GM20431 (cell line): ENCODE data around the gene ELOVL5.
"Not testable (repeated sequence)": the region's sequence is repeated elsewhere in the genome, so short reads cannot be mapped to it uniquely, and the experiment has no call there.

Experiments used
- in situ Hi-C: fragments of 300-500 bp; cut with MseI, MboI; formaldehyde crosslinking; loops from one replicate; pipeline ENCODE4 v1.15.0; 2020; ENCODE audit warnings: low sequenced_read_pairs; ENCODE audit not compliant: unreplicated experiment

The ELOVL5 gene

DNA sequence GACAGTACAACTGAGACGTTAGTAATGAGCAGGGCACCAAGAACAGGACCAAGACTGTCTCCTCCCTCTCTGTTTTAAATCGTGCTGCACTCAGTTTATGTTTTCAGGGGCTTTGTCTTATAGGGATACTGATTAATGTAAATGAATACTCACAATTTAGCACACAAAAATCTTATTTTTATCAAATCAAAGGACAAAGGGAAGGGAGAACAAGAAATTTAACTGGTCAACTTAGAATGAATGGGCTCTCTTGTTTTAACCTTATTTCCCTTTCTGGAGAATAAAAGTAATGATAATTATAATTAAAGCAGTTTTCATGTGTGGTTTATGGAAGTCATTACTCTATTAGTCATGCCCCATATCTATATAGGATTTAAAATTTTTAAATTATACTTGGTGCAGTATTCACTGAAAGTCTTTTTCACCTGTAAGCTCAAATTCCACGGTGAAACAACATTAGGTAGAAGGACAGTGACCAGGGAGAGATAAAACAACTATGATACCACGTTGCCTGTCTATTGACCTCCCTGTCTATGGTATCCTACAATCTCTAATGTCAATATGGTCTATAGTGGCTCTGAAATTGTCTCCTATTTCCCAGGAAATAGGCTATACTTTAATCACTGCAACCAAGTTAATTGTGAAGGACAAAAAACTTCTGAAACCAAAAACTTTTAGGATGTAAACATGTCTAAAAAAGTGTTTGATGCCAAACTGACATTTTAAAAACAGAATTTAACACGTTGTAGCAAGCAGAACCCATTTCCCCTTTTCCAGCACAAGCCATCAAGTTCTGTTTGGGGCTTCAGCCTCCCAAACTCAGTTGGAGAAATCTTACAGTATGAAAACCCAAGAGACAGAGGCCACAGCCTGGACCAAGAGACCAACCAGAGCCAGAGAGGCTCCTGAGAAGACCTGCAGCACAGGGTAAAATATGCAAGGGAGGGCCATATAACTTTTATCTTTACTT is 15.0 kb downstream of the ELOVL5 start:
- in situ Hi-C loops, result no loop called here

DNA sequence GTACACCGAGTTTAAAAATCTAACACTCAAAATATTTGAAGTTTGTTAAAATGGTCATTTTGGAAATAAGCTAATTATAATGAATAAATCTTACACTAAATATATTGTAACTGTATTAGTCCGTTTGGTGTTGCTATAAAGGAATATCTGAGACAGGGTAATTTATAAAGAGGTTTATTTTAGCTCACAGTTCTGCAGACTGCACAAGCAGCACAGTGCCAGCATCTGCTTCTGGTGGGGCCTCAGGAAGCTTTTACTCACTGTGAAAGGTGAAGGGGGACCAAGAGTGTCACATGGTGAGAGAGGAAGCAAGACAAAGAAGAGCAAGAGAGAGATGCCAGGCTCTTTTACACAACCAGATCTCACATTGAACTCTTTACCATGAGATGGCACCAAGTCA is 17.1 kb downstream of the ELOVL5 start:
- in situ Hi-C loops, result no loop called here

DNA sequence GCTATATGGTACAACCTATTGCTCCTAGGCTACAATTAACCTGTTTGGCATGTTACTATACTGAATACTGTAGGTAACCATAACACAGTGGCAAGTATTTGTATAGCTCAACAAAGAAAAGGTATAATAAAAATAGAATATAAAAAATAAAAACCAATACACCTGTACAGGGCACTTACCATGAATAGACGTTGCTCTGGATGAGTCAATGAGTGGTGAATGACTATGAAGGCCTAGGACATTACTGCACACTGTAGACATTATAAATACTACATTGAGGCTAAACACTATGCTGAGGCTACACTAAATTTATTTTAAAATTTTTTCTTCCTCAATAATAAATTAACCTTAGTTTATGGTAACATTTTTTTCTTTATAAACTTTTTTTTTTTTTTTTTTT is 18.6 kb downstream of the ELOVL5 start:
- in situ Hi-C loops, result no loop called here

DNA sequence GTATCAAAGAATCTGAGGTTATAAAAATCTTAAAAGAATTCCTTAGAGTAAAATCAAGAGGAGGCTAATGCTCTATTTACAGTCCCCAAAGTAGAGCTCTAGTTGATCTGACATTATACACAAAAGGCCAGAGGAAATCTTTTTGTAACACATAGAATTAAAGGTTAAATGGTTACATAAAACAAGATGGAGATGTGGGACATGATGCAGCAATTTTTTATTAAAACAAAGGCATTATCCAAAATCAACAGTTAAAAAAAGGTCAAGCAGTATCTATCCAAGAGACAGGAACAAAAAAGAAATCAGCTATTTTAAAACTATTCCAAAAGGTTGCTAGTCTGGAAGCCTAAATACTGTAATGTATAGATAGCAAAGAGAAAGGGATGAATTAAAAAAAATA is 20.4 kb downstream of the ELOVL5 start:
- in situ Hi-C loops, result no loop called here

DNA sequence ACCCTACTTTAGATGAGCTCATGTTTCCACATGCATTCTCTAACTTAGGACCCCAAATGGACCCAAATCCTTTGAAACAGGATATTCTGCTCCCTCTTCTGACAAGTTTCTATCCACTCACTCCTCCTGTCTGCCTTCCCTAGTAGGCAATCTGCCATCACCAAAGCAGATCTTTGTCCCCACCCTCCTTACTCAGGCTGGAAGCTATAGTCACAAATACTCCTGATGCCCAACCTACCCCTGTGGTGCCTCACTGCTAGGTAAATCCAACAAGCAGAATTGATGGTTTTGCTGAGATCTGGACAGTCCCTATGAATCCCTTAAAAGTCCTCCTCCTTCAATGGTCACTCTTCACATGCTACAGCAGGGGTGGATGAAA is 21.7 kb downstream of the ELOVL5 start:
- in situ Hi-C loops, result no loop called here

DNA sequence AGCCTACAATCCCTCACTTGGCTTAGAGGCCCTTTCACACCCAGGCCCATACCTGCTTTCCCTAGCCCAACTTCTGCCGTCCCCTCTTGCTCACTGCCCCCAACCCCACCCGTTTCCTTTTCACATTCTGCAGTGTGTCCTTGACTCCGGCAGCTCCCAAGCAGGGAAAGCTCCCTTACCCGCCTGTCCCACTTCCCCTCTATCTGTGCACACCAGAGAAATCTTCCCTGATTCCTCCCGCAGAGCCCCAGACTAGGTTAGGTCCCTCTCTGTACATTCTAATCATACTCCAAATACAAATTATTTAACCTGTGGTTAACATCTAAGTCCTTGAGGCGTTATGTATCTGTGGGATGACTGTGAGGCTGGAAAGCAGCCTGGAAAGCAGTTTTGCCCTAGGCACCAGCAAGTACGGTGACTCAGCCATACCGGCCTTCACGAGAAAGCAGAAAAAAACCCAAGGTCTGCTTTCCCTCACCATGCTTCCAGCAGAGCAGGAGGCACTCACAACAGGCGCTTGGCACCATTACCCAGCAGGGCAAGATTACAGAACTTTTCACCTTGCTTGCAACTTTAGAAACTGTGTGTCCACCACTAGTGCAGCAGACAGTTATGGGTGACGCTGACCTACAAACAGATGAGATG is 22.3 kb downstream of the ELOVL5 start:
- in situ Hi-C loops, result no loop called here

DNA sequence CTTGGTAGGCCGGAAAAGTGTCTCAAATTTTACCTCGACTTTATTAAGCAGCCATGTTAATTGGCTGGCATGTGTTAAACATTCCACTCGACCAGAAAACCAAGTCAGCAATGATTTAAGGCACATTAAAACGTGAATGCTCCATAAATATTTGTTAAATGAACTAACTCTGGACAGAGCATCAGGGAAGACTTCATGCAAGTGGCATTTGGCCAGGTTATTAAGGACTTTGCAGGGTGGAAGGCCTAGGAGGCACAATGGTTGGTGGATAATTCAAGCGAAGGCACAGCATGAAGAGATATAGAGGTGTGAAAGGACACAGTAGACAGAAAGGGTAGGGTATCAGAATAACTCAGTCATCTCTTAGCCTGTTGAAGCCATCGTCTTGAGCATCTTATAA is 23.0 kb downstream of the ELOVL5 start:
- in situ Hi-C loops, result no loop called here

DNA sequence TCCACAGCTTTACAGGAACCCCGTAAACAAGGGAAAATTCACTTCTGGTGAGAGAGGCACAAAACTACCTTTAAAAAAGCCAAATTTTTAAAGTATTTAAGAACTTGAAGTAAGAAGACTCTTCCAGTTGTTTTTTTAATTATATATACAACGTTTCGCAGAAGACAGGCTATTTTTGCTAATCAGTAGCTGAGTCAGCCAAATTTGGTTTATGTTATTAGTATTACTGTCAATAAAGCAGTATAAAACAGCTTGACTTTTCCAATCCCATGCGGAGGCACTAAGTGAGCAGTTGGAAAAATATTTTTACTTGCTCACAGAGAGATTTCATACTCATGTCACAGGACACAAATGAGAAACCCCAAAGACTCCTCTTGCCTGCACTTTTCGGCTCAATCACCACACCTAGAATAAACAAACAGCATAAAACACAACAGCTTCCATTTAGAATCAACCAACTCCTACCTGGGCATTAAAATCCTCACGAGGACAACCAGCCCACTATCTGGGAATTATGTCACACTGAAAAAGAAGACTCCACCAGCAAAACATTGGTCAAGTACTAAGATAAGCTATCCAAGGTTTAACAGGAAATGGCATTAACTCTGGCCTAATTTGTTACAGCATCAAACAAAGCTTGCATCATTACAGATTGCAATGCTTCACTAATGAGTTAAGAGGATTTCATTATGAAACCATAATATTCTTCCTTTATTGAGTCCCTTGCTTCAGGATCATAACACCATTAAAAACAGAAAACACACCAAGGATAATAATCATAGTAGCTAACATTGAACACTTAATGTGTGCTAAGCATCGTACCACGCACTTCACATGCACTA is 26.3 kb downstream of the ELOVL5 start:
- in situ Hi-C loops, result no loop called here

DNA sequence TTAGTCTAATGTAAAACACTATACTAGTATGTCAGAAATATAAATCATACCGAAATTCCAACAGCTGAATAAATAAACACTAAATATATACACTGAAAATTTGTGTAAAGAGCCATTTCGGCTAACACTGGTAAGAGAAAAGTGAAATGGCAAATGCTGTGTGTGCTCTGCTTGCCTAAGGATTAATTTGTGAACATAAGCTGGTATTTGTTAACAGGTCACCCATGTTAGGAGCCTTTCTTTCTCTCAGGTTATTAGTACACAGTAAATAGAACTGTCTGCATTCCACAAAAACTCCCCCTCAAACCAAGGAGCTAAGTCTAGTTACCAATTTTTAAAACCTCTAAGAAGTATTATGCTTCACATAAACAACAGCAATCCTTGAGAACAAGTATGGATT is 27.0 kb downstream of the ELOVL5 start:
- in situ Hi-C loops, result no loop called here

DNA sequence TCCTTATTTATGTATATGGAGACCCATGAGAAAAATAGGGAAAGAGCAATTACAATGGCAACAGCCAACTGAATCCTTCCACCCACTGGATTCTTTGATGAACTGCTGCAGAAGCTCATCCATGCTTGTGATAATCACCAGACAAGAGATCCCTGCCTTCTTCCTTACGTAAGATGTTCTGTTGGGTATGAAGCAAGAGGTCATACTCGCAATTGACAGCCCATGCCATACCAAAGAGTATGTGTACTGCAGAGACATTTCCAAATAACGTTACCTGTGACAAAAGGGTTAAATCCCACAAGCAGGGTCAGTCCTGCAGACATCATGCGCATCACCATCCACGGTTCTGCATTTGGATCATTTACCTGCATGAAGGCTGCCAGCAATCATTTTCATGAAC is 27.8 kb downstream of the ELOVL5 start:
- in situ Hi-C loops, result no loop called here

DNA sequence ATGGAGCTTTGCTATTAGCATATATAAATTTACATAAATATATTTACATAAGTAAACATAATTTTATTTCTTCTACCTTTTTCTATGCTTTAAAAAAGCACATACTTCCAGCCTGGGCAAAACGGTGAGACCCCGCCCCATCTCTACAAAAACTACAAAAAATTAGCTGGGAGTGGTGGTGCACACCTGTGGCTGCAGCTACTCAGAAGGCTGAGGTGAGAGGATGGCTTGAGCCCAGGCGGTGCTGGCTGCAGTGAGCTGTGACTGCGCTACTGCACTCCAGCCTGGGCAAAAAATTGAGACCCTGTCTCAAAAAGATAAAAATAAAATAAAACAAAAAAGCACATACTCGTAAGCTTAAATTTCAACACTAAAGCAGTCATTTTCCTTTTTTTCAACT is 30.3 kb downstream of the ELOVL5 start:
- in situ Hi-C loops, result no loop called here

DNA sequence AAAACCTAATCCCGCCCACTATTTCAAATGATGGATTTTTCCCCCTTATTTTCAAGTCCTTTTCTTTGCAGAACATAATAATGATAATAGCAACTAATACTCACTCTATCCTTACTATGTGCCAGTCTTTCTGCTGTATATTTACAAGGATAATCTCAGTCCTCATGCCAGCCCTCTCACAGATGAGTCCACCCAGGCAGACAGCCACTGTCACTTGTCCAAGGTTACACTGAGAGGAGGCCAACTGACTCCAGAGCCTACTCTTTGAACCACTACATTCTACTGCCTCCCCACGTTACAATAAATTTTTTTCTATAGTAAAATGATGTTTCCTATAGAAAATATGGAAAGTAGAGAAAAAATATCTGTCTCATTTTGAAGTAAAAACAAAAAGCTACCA is 30.9 kb downstream of the ELOVL5 start:
- in situ Hi-C loops, result no loop called here

DNA sequence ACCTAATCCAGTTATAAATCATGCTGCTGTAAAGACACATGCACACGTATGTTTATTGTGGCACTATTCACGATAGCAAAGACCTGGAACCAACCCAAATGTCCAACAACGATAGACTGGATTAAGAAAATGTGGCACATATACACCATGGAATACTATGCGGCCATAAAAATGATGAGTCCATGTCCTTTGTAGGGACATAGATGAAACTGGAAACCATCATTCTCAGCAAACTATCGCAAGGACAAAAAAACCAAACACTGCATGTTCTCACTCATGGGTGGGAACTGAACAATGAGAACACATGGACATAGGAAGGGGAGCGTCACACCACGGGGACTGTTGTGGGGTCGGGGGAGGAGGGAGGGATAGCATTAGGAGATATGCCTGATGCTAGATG is 31.5 kb downstream of the ELOVL5 start:
- in situ Hi-C loops, result not testable (repeated sequence)

DNA sequence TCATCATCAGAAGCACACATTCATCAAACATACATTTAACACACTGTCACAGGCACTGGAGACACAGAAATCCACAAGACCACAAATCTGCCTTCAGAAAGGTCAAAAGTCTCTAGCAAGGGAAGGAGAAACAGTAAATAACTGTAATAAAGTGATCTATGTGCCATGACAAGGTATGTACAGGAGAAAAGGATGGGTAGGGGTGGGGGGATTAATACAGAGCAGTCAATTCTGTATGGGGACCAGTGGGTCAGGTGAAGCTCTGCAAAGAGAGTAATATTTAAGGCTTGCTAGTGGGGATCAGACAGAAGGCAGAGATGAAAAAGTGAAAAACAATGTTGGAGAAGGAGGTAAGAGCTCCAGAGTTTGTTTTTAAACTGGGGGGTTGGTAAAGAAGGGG is 32.6 kb downstream of the ELOVL5 start:
- in situ Hi-C loops, result no loop called here

DNA sequence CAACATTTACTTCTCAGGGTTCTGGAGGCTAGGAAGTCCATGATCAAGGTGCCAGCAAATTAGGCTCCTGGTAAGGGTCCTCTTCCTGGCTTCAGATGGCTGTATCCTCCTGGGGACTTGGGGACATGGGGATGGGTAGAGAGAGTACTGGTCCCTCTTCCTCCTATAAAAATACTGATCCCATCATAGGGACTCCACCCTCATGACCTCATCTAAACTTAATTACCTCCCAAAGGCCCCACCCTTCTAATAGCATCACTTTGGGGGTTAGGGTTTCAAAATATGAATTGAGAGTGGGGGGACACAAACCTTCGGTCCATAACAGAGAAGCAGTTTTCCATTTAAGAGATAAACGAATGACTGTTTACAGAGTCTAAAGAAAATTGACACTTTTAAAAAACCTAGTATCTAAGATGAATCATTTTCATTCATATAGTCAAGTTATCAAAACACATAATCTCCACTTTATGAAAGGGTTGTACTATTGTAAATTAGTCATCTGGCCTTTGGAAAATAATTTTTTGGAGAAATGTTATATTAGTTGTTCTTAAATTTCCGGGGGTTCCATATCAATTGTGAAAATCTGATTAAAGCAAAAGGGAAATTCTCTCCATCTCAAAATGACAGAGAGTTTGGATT is 33.5 kb downstream of the ELOVL5 start:
- in situ Hi-C loops, result no loop called here

DNA sequence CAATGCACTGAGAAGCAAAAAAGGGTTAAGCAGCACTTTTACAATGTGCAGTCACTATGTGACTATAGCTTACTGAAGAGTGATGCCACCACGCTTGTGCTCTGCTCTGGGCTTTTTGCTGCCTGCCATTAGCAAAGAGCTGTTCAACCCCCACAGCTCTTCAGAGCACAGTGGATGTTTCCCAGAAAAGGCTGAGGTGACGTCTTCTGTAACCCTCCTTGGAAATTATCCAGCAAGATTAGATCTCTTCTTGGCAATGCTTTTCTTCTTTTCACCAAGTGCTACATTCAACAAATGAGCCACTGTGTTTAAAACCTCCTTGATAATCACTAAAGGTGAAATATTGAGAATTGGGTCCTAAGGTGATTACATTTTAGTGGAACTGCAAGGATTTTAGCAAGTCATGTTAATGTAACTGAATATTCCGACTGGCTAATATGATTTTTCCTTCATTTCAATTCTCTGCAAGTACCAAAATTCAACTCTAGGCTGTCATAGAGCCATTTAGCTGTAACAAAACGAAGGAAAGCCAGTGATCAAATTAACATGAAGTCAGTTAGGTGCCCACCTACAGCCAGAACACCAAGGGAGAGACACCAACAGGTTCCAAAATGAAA is 34.9 kb downstream of the ELOVL5 start:
- in situ Hi-C loops, result no loop called here

DNA sequence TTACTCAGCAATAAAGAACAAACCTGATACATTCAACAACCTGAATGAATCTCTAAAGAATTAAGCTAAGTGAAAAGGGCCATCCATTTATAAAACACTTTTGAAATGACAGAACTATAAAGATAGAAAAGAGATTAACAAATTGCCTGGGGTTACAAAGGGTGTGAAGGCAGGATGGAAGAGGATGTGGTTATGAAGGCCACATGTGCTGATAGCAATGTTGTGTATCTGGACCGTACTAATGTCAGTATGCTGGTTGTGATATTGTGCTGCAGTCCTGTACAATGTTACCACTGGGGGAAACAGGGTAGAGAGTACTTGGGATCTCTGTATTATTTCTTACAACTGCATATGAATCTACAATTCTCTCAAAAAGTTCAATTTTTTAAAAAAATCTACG is 36.4 kb downstream of the ELOVL5 start:
- in situ Hi-C loops, result no loop called here

DNA sequence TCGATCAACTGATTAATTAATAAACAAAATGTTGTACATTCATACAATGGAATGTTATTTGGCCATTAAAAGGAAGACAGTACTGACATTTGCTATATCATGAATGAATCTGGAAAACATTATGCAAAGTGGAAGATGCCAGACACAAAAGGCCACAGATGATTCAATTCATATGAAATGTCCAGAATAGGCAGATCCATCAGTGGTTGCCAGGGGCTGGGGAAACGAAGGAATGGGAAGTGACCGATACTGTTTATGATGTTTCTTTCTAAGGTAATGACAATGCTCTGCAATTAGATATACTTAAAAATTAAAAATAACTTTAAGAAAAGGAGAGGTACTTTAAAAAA is 37.2 kb downstream of the ELOVL5 start:
- in situ Hi-C loops, result no loop called here

DNA sequence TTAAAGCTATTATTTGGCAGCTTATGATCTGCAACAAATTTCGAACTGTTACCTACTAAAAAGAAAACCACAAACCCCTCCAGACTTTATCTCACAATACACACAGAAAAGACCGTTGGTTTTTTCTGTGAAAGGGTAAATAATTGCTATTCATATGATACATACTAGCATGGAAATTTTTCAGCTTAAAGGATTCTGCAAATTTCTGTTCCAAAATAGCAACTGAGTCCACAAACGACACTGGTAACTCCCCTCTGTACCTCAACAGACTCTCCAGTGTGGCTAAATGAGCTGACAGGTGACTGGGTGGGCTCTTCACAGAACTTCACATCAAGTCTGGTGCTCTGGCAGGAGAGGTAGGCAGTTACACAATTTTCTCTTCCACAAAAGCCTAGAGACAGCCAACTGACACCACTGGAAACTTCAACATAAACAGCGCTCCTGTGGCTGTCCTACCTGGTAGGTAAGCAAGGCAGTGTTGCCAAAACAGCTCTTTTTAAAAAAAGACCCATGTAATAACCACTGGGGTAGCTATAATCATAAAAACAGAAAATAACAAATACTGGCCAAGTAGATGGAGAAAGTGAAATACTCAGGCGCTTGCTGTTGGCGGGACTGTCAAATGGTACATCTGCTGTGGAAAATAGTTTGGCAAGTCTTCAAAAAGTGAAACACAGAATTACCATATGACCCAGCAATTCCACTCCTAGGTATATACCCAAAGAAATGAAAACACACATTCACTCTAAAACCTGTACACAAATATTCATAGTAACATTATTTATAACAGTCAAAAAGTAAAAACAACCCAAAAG is 37.8 kb downstream of the ELOVL5 start:
- in situ Hi-C loops, result no loop called here
